Heart left ventricle (tissue), 16 donors: Measurements from ENCODE around the gene GLI2. TPM values are rescaled to one million over a fixed set of nuclear protein-coding genes. Genes with fewer than 3 reads are reported as not detected.

Experiments
- ATAC-seq, 4 donors: fragments of 200-7000 bp; cut with Tn5 transposase; one replicate each; pipeline ENCODE4 v1.9.1; 2020 to 2022; ENCODE audit warnings: moderate library complexity in 4 of 4, mild to moderate bottlenecking in 3 of 4, moderate number of reproducible peaks in 1 of 4
- DNase-seq, 5 donors: peaks; one replicate each; pipeline ENCODE4 v3.0.0-alpha.2; 2020
- H3K27ac ChIP-seq, 12 donors: fragments of 200-600 bp; sonication (generic) in 4 of 12; one replicate each; pipeline versions ENCODE4 v1.5.0 to v1.8.0; 2016 to 2022; ENCODE audit warnings: mild to moderate bottlenecking in 2 of 12
- H3K27me3 ChIP-seq, 9 donors: fragments of 200-600 bp; sonication (generic) in 2 of 9; one replicate each; pipeline versions ENCODE4 v1.5.1 to v1.8.0; 2016 to 2022; ENCODE audit warnings: mild to moderate bottlenecking in 3 of 9
- H3K36me3 ChIP-seq, 9 donors: fragments of 200-600 bp; sonication (generic) in 2 of 9; one replicate each; pipeline versions ENCODE4 v1.5.0 to v1.8.0; 2018 to 2022; ENCODE audit warnings: mild to moderate bottlenecking in 2 of 9
- H3K4me1 ChIP-seq, 12 donors: fragments of 200-600 bp; sonication (generic) in 4 of 12; one replicate each; pipeline versions ENCODE4 v1.5.0 to v1.8.0; 2016 to 2022; ENCODE audit warnings: mild to moderate bottlenecking in 3 of 12
- H3K4me3 ChIP-seq, 12 donors: fragments of 200-600 bp; sonication (generic) in 4 of 12; one replicate each; pipeline versions ENCODE4 v1.5.0 to v1.8.0; 2017 to 2022; ENCODE audit warnings: mild to moderate bottlenecking in 9 of 12, moderate library complexity in 4 of 12
- H3K9me3 ChIP-seq, 12 donors: fragments of 200-600 bp; sonication (generic) in 4 of 12; one replicate each; pipeline versions ENCODE4 v1.5.0 to v1.8.0; 2016 to 2022; ENCODE audit warnings: mild to moderate bottlenecking in 1 of 12
- POLR2A ChIP-seq, 2 donors: fragments of 450-650 bp; IDR thresholded peaks; one replicate each; pipeline ENCODE4 v1.6.1; 2017; ENCODE audit warnings: antibody characterized with exemption in 2 of 2, mild to moderate bottlenecking in 2 of 2, moderate library complexity in 2 of 2
- WGBS, 4 donors: extraction: QIAGEN DNeasy Blood & Tissue Kit in 2 of 4; methylation state at CpG; one replicate each; pipeline versions ENCODE4 v1.1.5 to v1.1.7; 2013 to 2018; 5-methylcytosine and 5-hydroxymethylcytosine counted together
- intact Hi-C, 10 donors: fragments of 100-400 bp; cut with DNase I; formaldehyde crosslinking; loops; one replicate each; pipeline versions ENCODE4 v1.11.1 to v1.14.2; 2022
- polyA plus RNA-seq, 2 donors: library from polyadenylated mRNA; stranded (reverse); fragments of 200-250 nt; gene quantifications; one replicate each; pipeline ENCODE4 v1.2.3, GENCODE V29; 2013
- total RNA-seq, 9 donors: library from RNA; depleted of rRNA in 2 of 9; stranded (reverse); fragments of >200 nt in 2 of 9; fragmentation: NEBNext Ultra II Directional in 3 of 9; extraction: Animal tissue kit (Norgen Biotek cat#: 25700) in 3 of 9; gene quantifications; one replicate each; pipeline versions ENCODE4 v1.1.0 to v1.2.4, GENCODE V29; 2016 to 2023
- TF ChIP-seq, protein P1 (sequence below), 12 donors: fragments of 200-600 bp; sonication (generic) in 4 of 12; IDR thresholded peaks; one replicate each; pipeline versions ENCODE4 v1.5.0 to v1.8.0; 2018 to 2022; ENCODE audit warnings: antibody characterized with exemption in 12 of 12, mild to moderate bottlenecking in 5 of 12
- donor health status: ischemic (EF 13 %, LVEDD 7.1; RV severe dilation, severe dysfunction).
- donor health status: healthy with polysubstance abuse.
- donor health status: DM: no; HTN: yes; CAD: no.
- donor health status: DM: no; HTN: no; CAD: no.
- donor health status: ischemic (EF 25% LVEDD 6.9; RV normal size, moderate dysfunction).
- donor health status: ischemic (EF 25% LVEDD 5.7; RV mildly dilated, moderate dysfunction).
- donor health status: healthy.
- donor health status: DM: yes; HTN: yes; CAD: no.
- donor health status: ischemic (EF 35%, LVEDD 5.7; RV mildly dilated, moderate dysfunction).
- donor health status: nonischemic (EF 11% LVEDD 7.7; RV severe dilation, severe dysfunction).
- donor health status: DM: yes; HTN: yes; CAD: no.
- donor health status: PGD.
- donor health status: ischemic (EF 29% LVEDD 5.4; RV normal size, mild dysfunction).
- donor health status: nonischemic (EF 23%, LVEDD 6.1; RV moderate dilation, normal function).

The GLI2 gene
- total and polyA plus RNA-seq, 11 donors = 0.30 to 4.1 (median 1.0) TPM

DNA sequence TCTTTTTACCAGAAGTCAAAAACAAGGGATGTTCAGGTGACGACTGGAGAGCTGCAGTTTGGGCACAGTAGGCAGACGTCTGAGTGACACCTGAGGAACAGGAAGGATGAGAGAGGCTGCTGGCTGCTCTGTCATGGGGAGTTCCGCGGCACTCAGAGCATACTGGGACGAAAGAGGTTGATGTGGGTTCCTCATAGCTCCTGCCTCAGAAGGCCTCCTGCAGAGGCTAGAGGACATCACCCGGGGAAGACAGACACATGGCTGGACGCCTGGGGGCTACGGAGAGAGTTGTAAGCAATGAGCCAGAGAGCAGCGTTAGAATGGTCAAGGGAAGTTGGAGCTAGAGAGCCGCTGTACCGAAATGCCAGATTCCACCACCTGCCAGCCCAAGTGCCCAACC, 45.1 kb upstream of the GLI2 start:
- H3K36me3 ChIP-seq = no peaks in the 10 kb centered on the region
- no peak for TF ChIP-seq POLR2A (IDR thresholded peaks at IDR 0.05)
- TF ChIP-seq, protein P1, sequence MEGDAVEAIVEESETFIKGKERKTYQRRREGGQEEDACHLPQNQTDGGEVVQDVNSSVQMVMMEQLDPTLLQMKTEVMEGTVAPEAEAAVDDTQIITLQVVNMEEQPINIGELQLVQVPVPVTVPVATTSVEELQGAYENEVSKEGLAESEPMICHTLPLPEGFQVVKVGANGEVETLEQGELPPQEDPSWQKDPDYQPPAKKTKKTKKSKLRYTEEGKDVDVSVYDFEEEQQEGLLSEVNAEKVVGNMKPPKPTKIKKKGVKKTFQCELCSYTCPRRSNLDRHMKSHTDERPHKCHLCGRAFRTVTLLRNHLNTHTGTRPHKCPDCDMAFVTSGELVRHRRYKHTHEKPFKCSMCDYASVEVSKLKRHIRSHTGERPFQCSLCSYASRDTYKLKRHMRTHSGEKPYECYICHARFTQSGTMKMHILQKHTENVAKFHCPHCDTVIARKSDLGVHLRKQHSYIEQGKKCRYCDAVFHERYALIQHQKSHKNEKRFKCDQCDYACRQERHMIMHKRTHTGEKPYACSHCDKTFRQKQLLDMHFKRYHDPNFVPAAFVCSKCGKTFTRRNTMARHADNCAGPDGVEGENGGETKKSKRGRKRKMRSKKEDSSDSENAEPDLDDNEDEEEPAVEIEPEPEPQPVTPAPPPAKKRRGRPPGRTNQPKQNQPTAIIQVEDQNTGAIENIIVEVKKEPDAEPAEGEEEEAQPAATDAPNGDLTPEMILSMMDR (IDR thresholded peaks at IDR 0.05) = no peak
- no peak for ATAC-seq
- H3K27ac ChIP-seq = no peak overlapping the region
- H3K9me3 ChIP-seq = no peaks in the 10 kb centered on the region
- intact Hi-C loops = loop anchor here in 1 of 10 donors (10.0 kb wide), 1 partner anchor 664 kb away; no protein-coding TSS in a partner anchor
- H3K4me3 ChIP-seq = no peak overlapping the region
- no peak for DNase-seq
- H3K4me1 ChIP-seq = peaks cover 0 to 4% (median 0%) of the 10 kb centered on the region in 12 donors
- WGBS, 4 donors = 60 to 69% (median 66%) methylated on average over 11 of the region's 11 CpGs
- H3K27me3 ChIP-seq = peaks cover 0 to 37% (median 10%) of the 10 kb centered on the region in 9 donors

DNA sequence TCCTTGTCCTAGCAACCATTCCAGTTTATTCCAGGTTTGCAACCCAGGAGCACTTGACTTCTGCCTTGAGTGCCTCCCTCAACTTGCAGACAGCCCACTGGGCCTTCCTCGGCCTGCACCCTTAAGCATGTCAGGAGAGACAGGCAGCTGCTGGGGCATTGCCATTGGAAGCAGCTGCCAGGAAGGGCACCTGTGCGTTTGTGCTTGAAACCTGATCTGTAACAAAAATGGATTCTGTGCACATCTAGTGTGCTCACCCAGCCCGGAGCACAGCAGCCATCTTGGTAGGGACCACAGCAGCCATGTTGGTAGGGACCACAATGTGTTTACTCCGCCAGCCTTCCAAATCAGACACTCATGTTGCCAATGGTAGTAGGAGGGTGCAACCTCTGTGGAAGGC, 44.3 kb upstream of the GLI2 start:
- no peaks in the 10 kb centered on the region for H3K9me3 ChIP-seq
- H3K4me3 ChIP-seq = no peak overlapping the region
- ATAC-seq (no peak), DNase-seq (no peak)
- peaks cover 0 to 5% (median 0%) of the 10 kb centered on the region in 12 donors for H3K4me1 ChIP-seq
- intact Hi-C loops = loop anchor here in 1 of 10 donors (10.0 kb wide), 1 partner anchor 663 kb away; no protein-coding TSS in a partner anchor
- no peak overlapping the region for H3K27ac ChIP-seq
- WGBS, 4 donors = 88 to 93% (median 91%) methylated on average over 4 of the region's 4 CpGs
- no peak for TF ChIP-seq POLR2A (IDR thresholded peaks at IDR 0.05)
- TF ChIP-seq, protein P1 (IDR thresholded peaks at IDR 0.05) = no peak
- peaks cover 0 to 44% (median 18%) of the 10 kb centered on the region in 9 donors for H3K27me3 ChIP-seq
- H3K36me3 ChIP-seq = no peaks in the 10 kb centered on the region

DNA sequence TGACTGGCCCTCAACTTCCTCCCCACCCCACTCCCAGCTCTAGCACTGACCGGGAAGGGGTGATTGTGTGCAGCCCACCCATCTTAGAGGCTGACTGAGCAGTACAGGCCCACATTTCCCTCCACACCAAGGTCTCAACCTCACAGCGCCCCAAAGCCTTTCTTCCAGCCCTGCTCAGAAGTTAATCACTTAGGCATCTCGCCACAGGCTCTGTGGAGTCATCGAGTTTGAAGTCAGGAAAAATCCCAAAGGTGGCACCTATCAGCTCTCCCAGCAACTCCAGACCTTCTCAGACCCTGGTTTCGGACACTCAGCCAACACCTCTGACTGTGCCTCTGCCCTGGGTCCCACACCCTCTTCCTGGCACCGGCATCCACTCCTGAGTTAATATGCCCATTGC, 43.0 kb upstream of the GLI2 start:
- TF ChIP-seq, protein P1 (IDR thresholded peaks at IDR 0.05) = no peak
- no peak for TF ChIP-seq POLR2A (IDR thresholded peaks at IDR 0.05)
- Histone ChIP-seq H3K4me1 (peaks cover 0 to 5% (median 0%) of the 10 kb centered on the region in 12 donors), H3K27me3 (peaks cover 0 to 57% (median 16%) of the 10 kb centered on the region in 9 donors), H3K27ac (no peak overlapping the region), H3K9me3 (no peaks in the 10 kb centered on the region), H3K36me3 (no peaks in the 10 kb centered on the region), H3K4me3 (no peak overlapping the region)
- DNase-seq (no peak), ATAC-seq (no peak)
- WGBS, 4 donors = 80 to 89% (median 85%) methylated on average over 6 of the region's 6 CpGs
- intact Hi-C loops = loop anchor here in 1 of 10 donors (10.0 kb wide), 1 partner anchor 662 kb away; no protein-coding TSS in a partner anchor

DNA sequence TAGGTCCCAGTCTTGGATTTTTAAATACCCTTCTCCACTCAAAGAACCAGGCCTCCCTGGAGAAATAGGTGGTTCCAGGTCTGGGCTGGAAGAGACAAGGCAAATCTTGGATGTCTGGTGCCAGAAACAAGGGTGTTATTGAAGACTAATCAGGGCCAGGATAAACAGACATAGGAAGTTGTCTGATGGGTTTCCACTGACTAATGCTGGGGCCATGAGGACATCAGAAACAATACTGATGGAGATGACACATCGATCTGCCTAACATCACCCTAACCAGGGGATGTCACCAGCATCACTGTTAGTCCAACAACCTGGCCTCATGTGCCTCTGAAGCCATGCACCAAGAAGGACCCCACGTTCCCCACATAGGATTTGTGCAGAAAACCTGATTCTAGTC, 42.5 kb upstream of the GLI2 start:
- Histone ChIP-seq H3K9me3 (no peaks in the 10 kb centered on the region), H3K36me3 (no peaks in the 10 kb centered on the region), H3K4me3 (no peak overlapping the region), H3K27me3 (peaks cover 0 to 57% (median 16%) of the 10 kb centered on the region in 9 donors), H3K4me1 (peaks cover 0 to 5% (median 0%) of the 10 kb centered on the region in 12 donors), H3K27ac (no peak overlapping the region)
- no peak for ATAC-seq
- TF ChIP-seq, protein P1 (IDR thresholded peaks at IDR 0.05) = no peak
- no peak for TF ChIP-seq POLR2A (IDR thresholded peaks at IDR 0.05)
- 69 to 87% (median 80%) methylated on average over 2 of the region's 2 CpGs for WGBS, 4 donors
- intact Hi-C loops = loop anchor here in 1 of 10 donors (10.0 kb wide), 1 partner anchor 662 kb away; no protein-coding TSS in a partner anchor
- DNase-seq = no peak
